ENCODE results near the gene CLCNKB.
"Not testable (repeated sequence)": the region's sequence is repeated elsewhere in the genome, so short reads cannot be mapped to it uniquely, and the experiment has no call there.

CLCNKB gene

GRCh38 chr1:16015491-16015890, 28.1 kb upstream of the CLCNKB start:
- no peak for DNase-seq (ENCODE audit: low read depth)

GRCh38 chr1:16015960-16016901, 27.4 kb upstream of the CLCNKB start:
- no peak for DNase-seq (ENCODE audit: low read depth)

GRCh38 chr1:16017076-16017460, 26.5 kb upstream of the CLCNKB start:
- DNase-seq (ENCODE audit: low read depth), result no peak

GRCh38 chr1:16017461-16018303, 25.9 kb upstream of the CLCNKB start, which contains the start of gene HSPB7:
HSPB7 (minus strand) TSS chr1:16018043; CDS start chr1:16017963, 80 bp downstream.
- no peak for DNase-seq (ENCODE audit: low read depth)

GRCh38 chr1:16018308-16018707, 25.3 kb upstream of the CLCNKB start:
- no peak for DNase-seq (ENCODE audit: low read depth)

GRCh38 chr1:16018749-16019643, 24.6 kb upstream of the CLCNKB start:
- DNase-seq (ENCODE audit: low read depth), result no peak

GRCh38 chr1:16019644-16020277, 23.8 kb upstream of the CLCNKB start:
- no peak for DNase-seq (ENCODE audit: low read depth)

GRCh38 chr1:16020325-16020724, 23.3 kb upstream of the CLCNKB start:
- no peak for DNase-seq (ENCODE audit: low read depth)

GRCh38 chr1:16020878-16021277, 22.7 kb upstream of the CLCNKB start:
- DNase-seq (ENCODE audit: low read depth), result not testable (repeated sequence)

GRCh38 chr1:16021681-16022080, 21.9 kb upstream of the CLCNKB start, which contains the start of gene CLCNKA:
CLCNKA (plus strand) TSS chr1:16022036; CDS start chr1:16022620, 584 bp downstream.
- no peak for DNase-seq (ENCODE audit: low read depth)

GRCh38 chr1:16022393-16022792, 21.2 kb upstream of the CLCNKB start:
- DNase-seq (ENCODE audit: low read depth), result no peak

GRCh38 chr1:16023050-16023653, 20.4 kb upstream of the CLCNKB start:
- no peak for DNase-seq (ENCODE audit: low read depth)

- not testable (repeated sequence) for DNase-seq (ENCODE audit: low read depth)
Observed at GRCh38 chr1:16026302-16026701, 17.3 kb upstream of the CLCNKB start.

- DNase-seq (ENCODE audit: low read depth), result no peak
Observed at GRCh38 chr1:16026723-16027484, 16.7 kb upstream of the CLCNKB start.

- no peak for DNase-seq (ENCODE audit: low read depth)
Observed at GRCh38 chr1:16028237-16029002, 15.2 kb upstream of the CLCNKB start.

- not testable (repeated sequence) for DNase-seq (ENCODE audit: low read depth)
Observed at GRCh38 chr1:16029003-16029268, 14.6 kb upstream of the CLCNKB start.

- no peak for DNase-seq (ENCODE audit: low read depth)
Observed at GRCh38 chr1:16029288-16029687, 14.3 kb upstream of the CLCNKB start.

GRCh38 chr1:16031551-16031950, 12.0 kb upstream of the CLCNKB start:
- DNase-seq (ENCODE audit: low read depth), result no peak

- DNase-seq (ENCODE audit: low read depth), result no peak
Observed at GRCh38 chr1:16032388-16033102, 11.0 kb upstream of the CLCNKB start.

All from stimulated activated CD8-positive, alpha-beta memory T cell treated with anti-CD3 and anti-CD28 coated beads, Interleukin-15, amount 100 ng/mL, for 24 hours (primary cell).